SK-N-SH treated with all-trans-retinoic acid at 6 μM for 48 hours (cell line): ENCODE data around the gene RNASEH2B.

Experiments used
- ATAC-seq: fragments of 200-7000 bp; cut with Tn5 transposase; 3 replicates; pipeline ENCODE4 v1.9.1; 2020; ENCODE audit warnings: mild to moderate bottlenecking, moderate library complexity
- ARNTL ChIP-seq: fragments of 450-650 bp; formaldehyde crosslinking; IDR thresholded peaks from 2 replicates; pipeline ENCODE4 v1.5.0; 2020; ENCODE audit warnings: low read depth, mild to moderate bottlenecking, moderate library complexity, borderline replicate concordance
- BACH2 ChIP-seq: fragments of 250-450 bp; sonication (Bioruptor Pico); IDR thresholded peaks from 2 replicates; pipeline ENCODE4 v1.9.0; 2021; ENCODE audit warnings: mild to moderate bottlenecking, borderline replicate concordance
- CSDC2 ChIP-seq: fragments of 250-450 bp; sonication (Bioruptor Pico); IDR thresholded peaks from 2 replicates; pipeline ENCODE4 v1.5.0; 2020; ENCODE audit warnings: mild to moderate bottlenecking, moderate library complexity
- ESRRG ChIP-seq: fragments of 250-450 bp; sonication (Bioruptor Pico); IDR thresholded peaks from 2 replicates; pipeline ENCODE4 v1.6.1; 2021; ENCODE audit warnings: mild to moderate bottlenecking
- GLIS3 ChIP-seq: fragments of 250-450 bp; sonication (Bioruptor Pico); IDR thresholded peaks from 2 replicates; pipeline ENCODE4 v1.5.0; 2020; ENCODE audit warnings: mild to moderate bottlenecking, moderate library complexity
- ISL1 ChIP-seq: fragments of 250-450 bp; sonication (Bioruptor Pico); IDR thresholded peaks from 2 replicates; pipeline ENCODE4 v2.1.2; 2022; ENCODE audit warnings: mild to moderate bottlenecking, moderate library complexity
- OSR1 ChIP-seq: fragments of 250-450 bp; sonication (Bioruptor Pico); IDR thresholded peaks from 2 replicates; pipeline ENCODE4 v1.8.0; 2022; ENCODE audit warnings: moderate library complexity, mild to moderate bottlenecking, inconsistent platforms
- PATZ1 ChIP-seq: fragments of 250-450 bp; sonication (Bioruptor Pico); IDR thresholded peaks from 2 replicates; pipeline ENCODE4 v1.8.0; 2020; ENCODE audit warnings: mild to moderate bottlenecking, moderate library complexity, borderline replicate concordance
- PPARA ChIP-seq: fragments of 250-450 bp; sonication (Bioruptor Pico); IDR thresholded peaks from 2 replicates; pipeline ENCODE4 v1.5.0; 2020; ENCODE audit warnings: mild to moderate bottlenecking, borderline replicate concordance
- RARB ChIP-seq: fragments of 250-450 bp; sonication (Bioruptor Pico); IDR thresholded peaks from 2 replicates; pipeline ENCODE4 v1.8.0; 2021; ENCODE audit warnings: mild to moderate bottlenecking, moderate library complexity
- SNAI2 ChIP-seq: fragments of 250-450 bp; sonication (Bioruptor Pico); IDR thresholded peaks from 2 replicates; pipeline ENCODE4 v1.5.0; 2020; ENCODE audit warnings: mild to moderate bottlenecking, moderate library complexity
- TCF4 ChIP-seq: fragments of 250-450 bp; sonication (Bioruptor Pico); IDR thresholded peaks from 2 replicates; pipeline ENCODE4 v1.8.0; 2021; ENCODE audit warnings: mild to moderate bottlenecking, moderate library complexity, borderline replicate concordance
- TOX ChIP-seq: fragments of 250-450 bp; sonication (Bioruptor Pico); IDR thresholded peaks from 2 replicates; pipeline ENCODE4 v1.8.0; 2021; ENCODE audit warnings: mild to moderate bottlenecking, moderate library complexity, borderline replicate concordance
- ZC3H10 ChIP-seq: fragments of 250-450 bp; sonication (Bioruptor Pico); IDR thresholded peaks from 2 replicates; pipeline ENCODE4 v1.5.1; 2021; ENCODE audit warnings: mild to moderate bottlenecking, moderate library complexity
- ZFP30 ChIP-seq: fragments of 450-650 bp; formaldehyde crosslinking; IDR thresholded peaks from 2 replicates; pipeline ENCODE4 v1.5.0; 2022; ENCODE audit warnings: mild to moderate bottlenecking, moderate library complexity
- ZNF565 ChIP-seq: fragments of 450-650 bp; formaldehyde crosslinking; conservative IDR thresholded peaks from 2 replicates; pipeline ENCODE4 v1.5.0; 2020; ENCODE audit warnings: low read depth, mild to moderate bottlenecking, moderate library complexity
- ZNF70 ChIP-seq: fragments of 450-650 bp; formaldehyde crosslinking; IDR thresholded peaks from 2 replicates; pipeline ENCODE4 v1.5.0; 2020; ENCODE audit warnings: mild to moderate bottlenecking, moderate library complexity
- ZNF8 ChIP-seq: fragments of 450-650 bp; formaldehyde crosslinking; IDR thresholded peaks from 2 replicates; pipeline ENCODE4 v1.5.0; 2020; ENCODE audit warnings: mild to moderate bottlenecking, moderate library complexity
- TF ChIP-seq, protein P1 (sequence below): fragments of 250-450 bp; sonication (Bioruptor Pico); IDR thresholded peaks from 2 replicates; pipeline ENCODE4 v1.5.1; 2020; ENCODE audit warnings: low read depth, mild to moderate bottlenecking, moderate library complexity
- TF ChIP-seq, protein P2 (sequence below): fragments of 250-450 bp; sonication (Bioruptor Pico); IDR thresholded peaks from 2 replicates; pipeline ENCODE4 v1.8.0; 2021; ENCODE audit warnings: low read depth, mild to moderate bottlenecking, moderate library complexity, borderline replicate concordance
- TF ChIP-seq, protein P3 (sequence below): fragments of 250-450 bp; sonication (Bioruptor Pico); IDR thresholded peaks from 2 replicates; pipeline ENCODE4 v1.5.1; 2021; ENCODE audit warnings: mild to moderate bottlenecking, moderate library complexity
- TF ChIP-seq, protein P4 (sequence below): fragments of 250-450 bp; sonication (Bioruptor Pico); IDR thresholded peaks from 2 replicates; pipeline ENCODE4 v1.5.0; 2020; ENCODE audit warnings: mild to moderate bottlenecking, moderate library complexity

RNASEH2B gene

GRCh38 chr13:50981686-50982085, 72.1 kb downstream of the RNASEH2B start (continued):
- TF ChIP-seq, protein P1, sequence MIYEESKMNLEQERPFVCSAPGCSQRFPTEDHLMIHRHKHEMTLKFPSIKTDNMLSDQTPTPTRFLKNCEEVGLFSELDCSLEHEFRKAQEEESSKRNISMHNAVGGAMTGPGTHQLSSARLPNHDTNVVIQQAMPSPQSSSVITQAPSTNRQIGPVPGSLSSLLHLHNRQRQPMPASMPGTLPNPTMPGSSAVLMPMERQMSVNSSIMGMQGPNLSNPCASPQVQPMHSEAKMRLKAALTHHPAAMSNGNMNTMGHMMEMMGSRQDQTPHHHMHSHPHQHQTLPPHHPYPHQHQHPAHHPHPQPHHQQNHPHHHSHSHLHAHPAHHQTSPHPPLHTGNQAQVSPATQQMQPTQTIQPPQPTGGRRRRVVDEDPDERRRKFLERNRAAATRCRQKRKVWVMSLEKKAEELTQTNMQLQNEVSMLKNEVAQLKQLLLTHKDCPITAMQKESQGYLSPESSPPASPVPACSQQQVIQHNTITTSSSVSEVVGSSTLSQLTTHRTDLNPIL (CRISPR knock-in tag): no peak

DNA sequence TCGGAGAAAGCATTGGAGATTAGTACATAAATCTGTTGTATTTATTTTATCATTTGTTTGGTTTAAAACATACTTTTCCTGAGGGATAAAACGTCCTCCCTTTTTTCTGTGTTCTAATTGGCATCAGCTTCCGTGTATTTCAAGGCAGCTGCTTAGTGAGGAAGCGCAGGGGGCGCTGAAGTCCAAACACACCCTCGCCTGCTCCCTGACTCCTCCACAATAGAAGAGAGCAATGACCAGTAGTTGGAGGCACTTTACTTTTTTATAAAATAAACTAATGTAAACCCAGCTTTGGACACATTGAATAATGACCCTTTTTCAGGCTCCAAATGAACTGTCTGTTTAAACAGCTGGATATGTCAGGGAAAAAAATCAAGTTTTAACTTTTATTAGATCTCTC, 79.9 kb downstream of the RNASEH2B start:
- ATAC-seq: no peak
- TF ChIP-seq ZNF565 (no peak), ARNTL (CRISPR knock-in tag) (no peak), ESRRG (CRISPR knock-in tag) (no peak), ZC3H10 (no peak), BACH2 (CRISPR knock-in tag) (no peak), SNAI2 (CRISPR knock-in tag) (no peak), ZNF8 (CRISPR knock-in tag) (no peak), PPARA (CRISPR knock-in tag) (no peak), PATZ1 (no peak), RARB (CRISPR knock-in tag) (no peak), GLIS3 (no peak), ISL1 (no peak), TOX (CRISPR knock-in tag) (no peak), CSDC2 (no peak), OSR1 (CRISPR knock-in tag) (no peak), TCF4 (CRISPR knock-in tag) (no peak)
- TF ChIP-seq, protein P2, sequence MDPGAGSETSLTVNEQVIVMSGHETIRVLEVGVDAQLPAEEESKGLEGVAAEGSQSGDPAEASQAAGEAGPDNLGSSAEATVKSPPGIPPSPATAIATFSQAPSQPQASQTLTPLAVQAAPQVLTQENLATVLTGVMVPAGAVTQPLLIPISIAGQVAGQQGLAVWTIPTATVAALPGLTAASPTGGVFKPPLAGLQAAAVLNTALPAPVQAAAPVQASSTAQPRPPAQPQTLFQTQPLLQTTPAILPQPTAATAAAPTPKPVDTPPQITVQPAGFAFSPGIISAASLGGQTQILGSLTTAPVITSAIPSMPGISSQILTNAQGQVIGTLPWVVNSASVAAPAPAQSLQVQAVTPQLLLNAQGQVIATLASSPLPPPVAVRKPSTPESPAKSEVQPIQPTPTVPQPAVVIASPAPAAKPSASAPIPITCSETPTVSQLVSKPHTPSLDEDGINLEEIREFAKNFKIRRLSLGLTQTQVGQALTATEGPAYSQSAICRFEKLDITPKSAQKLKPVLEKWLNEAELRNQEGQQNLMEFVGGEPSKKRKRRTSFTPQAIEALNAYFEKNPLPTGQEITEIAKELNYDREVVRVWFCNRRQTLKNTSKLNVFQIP: no peak
- TF ChIP-seq, protein P3, sequence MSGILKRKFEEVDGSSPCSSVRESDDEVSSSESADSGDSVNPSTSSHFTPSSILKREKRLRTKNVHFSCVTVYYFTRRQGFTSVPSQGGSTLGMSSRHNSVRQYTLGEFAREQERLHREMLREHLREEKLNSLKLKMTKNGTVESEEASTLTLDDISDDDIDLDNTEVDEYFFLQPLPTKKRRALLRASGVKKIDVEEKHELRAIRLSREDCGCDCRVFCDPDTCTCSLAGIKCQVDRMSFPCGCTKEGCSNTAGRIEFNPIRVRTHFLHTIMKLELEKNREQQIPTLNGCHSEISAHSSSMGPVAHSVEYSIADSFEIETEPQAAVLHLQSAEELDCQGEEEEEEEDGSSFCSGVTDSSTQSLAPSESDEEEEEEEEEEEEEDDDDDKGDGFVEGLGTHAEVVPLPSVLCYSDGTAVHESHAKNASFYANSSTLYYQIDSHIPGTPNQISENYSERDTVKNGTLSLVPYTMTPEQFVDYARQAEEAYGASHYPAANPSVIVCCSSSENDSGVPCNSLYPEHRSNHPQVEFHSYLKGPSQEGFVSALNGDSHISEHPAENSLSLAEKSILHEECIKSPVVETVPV (CRISPR knock-in tag): no peak
- TF ChIP-seq, protein P4, sequence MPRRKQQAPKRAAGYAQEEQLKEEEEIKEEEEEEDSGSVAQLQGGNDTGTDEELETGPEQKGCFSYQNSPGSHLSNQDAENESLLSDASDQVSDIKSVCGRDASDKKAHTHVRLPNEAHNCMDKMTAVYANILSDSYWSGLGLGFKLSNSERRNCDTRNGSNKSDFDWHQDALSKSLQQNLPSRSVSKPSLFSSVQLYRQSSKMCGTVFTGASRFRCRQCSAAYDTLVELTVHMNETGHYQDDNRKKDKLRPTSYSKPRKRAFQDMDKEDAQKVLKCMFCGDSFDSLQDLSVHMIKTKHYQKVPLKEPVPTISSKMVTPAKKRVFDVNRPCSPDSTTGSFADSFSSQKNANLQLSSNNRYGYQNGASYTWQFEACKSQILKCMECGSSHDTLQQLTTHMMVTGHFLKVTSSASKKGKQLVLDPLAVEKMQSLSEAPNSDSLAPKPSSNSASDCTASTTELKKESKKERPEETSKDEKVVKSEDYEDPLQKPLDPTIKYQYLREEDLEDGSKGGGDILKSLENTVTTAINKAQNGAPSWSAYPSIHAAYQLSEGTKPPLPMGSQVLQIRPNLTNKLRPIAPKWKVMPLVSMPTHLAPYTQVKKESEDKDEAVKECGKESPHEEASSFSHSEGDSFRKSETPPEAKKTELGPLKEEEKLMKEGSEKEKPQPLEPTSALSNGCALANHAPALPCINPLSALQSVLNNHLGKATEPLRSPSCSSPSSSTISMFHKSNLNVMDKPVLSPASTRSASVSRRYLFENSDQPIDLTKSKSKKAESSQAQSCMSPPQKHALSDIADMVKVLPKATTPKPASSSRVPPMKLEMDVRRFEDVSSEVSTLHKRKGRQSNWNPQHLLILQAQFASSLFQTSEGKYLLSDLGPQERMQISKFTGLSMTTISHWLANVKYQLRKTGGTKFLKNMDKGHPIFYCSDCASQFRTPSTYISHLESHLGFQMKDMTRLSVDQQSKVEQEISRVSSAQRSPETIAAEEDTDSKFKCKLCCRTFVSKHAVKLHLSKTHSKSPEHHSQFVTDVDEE (CRISPR knock-in tag): no peak
- TF ChIP-seq, protein P1 (CRISPR knock-in tag): no peak
- TF ChIP-seq, all 23 proteins: peak for 0

GRCh38 chr13:50990065-50990817, 80.7 kb downstream of the RNASEH2B start:
- no peak for ATAC-seq
- TF ChIP-seq, protein P1 (CRISPR knock-in tag): no peak
- TF ChIP-seq TCF4 (CRISPR knock-in tag) (no peak), TOX (CRISPR knock-in tag) (no peak), GLIS3 (no peak), ZC3H10 (no peak), ZNF70 (no peak), PPARA (CRISPR knock-in tag) (no peak), ZFP30 (CRISPR knock-in tag) (no peak)
- TF ChIP-seq, protein P2: no peak
